ENCODE measurements around the gene FOXO4. TPM values are rescaled to one million over a fixed set of nuclear protein-coding genes. Genes with fewer than 3 reads are reported as not detected.

Gene FOXO4
- total and polyA plus RNA-seq, 4 donors = 0.50 to 38.2 (median 4.0) TPM

DNA sequence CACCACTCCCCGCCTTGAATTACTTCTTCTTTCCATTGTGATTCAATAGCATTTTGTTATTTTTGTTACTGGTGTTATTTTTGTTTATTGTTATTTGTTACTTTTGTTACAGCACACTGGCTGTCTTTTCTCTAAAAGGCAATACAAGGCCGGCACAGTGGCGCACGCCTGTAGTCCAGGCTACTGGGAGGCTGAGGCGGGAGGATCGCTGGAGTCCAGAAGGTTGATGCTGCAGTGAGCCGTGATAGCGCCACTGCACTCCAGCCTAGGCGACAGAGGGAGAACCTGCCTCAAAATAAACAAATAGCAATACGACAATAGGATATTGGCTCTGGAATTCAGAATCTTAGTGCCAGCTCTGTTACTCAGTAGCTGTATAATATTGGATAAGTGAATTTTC, 21.7 kb downstream of the FOXO4 start:
- Histone ChIP-seq H3K27ac (ENCODE audit: low read depth in 1 of 2, low read length in 2 of 2) (no peak overlapping the region), H3K4me3 (ENCODE audit: low read depth in 1 of 3, low read length in 3 of 3) (no peak overlapping the region), H3K36me3 (ENCODE audit: control insufficient read depth in 4 of 4, insufficient read depth in 3 of 4, low read depth in 1 of 4, low read length in 3 of 4) (peaks cover 3 to 10% (median 7%) of the 10 kb centered on the region in 4 donors), H3K9ac (ENCODE audit: low read depth in 1 of 2, low read length in 2 of 2) (no peak overlapping the region), H3K4me1 (ENCODE audit: control insufficient read depth in 4 of 4, insufficient read depth in 4 of 4, low read length in 3 of 4) (peaks cover 0 to 3% (median 2%) of the 10 kb centered on the region in 4 donors), H3K27me3 (ENCODE audit: control insufficient read depth in 4 of 4, insufficient read depth in 4 of 4, low read length in 3 of 4) (no peaks in the 10 kb centered on the region), H3K9me3 (ENCODE audit: control insufficient read depth in 4 of 4, low read length in 3 of 4) (peaks cover 0 to 2% (median under 1%) of the 10 kb centered on the region in 4 donors)
- no peak for DNase-seq (ENCODE audit: low spot score)
- no peak for TF ChIP-seq SP1 (IDR thresholded peaks at IDR 0.05)
- no peak for TF ChIP-seq HNF4G (IDR thresholded peaks at IDR 0.05)
- TF ChIP-seq FOXA1 (IDR thresholded peaks at IDR 0.05) = no peak
- TF ChIP-seq JUND (IDR thresholded peaks at IDR 0.05) = no peak
- no peak for TF ChIP-seq MAX (IDR thresholded peaks at IDR 0.05)
- TF ChIP-seq, protein P1, sequence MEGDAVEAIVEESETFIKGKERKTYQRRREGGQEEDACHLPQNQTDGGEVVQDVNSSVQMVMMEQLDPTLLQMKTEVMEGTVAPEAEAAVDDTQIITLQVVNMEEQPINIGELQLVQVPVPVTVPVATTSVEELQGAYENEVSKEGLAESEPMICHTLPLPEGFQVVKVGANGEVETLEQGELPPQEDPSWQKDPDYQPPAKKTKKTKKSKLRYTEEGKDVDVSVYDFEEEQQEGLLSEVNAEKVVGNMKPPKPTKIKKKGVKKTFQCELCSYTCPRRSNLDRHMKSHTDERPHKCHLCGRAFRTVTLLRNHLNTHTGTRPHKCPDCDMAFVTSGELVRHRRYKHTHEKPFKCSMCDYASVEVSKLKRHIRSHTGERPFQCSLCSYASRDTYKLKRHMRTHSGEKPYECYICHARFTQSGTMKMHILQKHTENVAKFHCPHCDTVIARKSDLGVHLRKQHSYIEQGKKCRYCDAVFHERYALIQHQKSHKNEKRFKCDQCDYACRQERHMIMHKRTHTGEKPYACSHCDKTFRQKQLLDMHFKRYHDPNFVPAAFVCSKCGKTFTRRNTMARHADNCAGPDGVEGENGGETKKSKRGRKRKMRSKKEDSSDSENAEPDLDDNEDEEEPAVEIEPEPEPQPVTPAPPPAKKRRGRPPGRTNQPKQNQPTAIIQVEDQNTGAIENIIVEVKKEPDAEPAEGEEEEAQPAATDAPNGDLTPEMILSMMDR (IDR thresholded peaks at IDR 0.05; ENCODE audit: low read depth, low read length, missing input control) = no peak
- TF ChIP-seq YY1 (IDR thresholded peaks at IDR 0.05) = no peak
- TF ChIP-seq, protein P2, sequence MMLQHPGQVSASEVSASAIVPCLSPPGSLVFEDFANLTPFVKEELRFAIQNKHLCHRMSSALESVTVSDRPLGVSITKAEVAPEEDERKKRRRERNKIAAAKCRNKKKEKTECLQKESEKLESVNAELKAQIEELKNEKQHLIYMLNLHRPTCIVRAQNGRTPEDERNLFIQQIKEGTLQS (IDR thresholded peaks at IDR 0.05) = no peak
- no peak for TF ChIP-seq FOXA2 (IDR thresholded peaks at IDR 0.05)
- TF ChIP-seq TAF1 (conservative IDR thresholded peaks at IDR 0.05) = no peak
- TF ChIP-seq RXRA (IDR thresholded peaks at IDR 0.05) = no peak
- TF ChIP-seq EGR1 (IDR thresholded peaks at IDR 0.05; ENCODE audit: low read depth in 2 of 2) = no peak
- TF ChIP-seq REST (IDR thresholded peaks at IDR 0.05) = no peak
- no peak for TF ChIP-seq ZBTB33 (IDR thresholded peaks at IDR 0.05)
- no peak for TF ChIP-seq HNF4A (conservative IDR thresholded peaks at IDR 0.05)
- no peak for TF ChIP-seq NR2F2 (IDR thresholded peaks at IDR 0.05)
- WGBS = 79% methylated on average over 10 of the region's 10 CpGs
